GM19438 (cell line): ENCODE measurements around the gene TBC1D22A.

Source experiments
- ATAC-seq: cut with Tn5 transposase; IDR thresholded peaks from one replicate; pipeline ENCODE4 v1.9.1; 2021; ENCODE audit warnings: low read depth; ENCODE audit not compliant: unreplicated experiment

Gene TBC1D22A

GRCh38 chr22:46942799-46943785 is 180.6 kb downstream of the TBC1D22A start:
- no peak for ATAC-seq

GRCh38 chr22:46945481-46945880 is 183.0 kb downstream of the TBC1D22A start:
- ATAC-seq: no peak

GRCh38 chr22:46946383-46946962 is 184.0 kb downstream of the TBC1D22A start:
- ATAC-seq: no peak

DNA sequence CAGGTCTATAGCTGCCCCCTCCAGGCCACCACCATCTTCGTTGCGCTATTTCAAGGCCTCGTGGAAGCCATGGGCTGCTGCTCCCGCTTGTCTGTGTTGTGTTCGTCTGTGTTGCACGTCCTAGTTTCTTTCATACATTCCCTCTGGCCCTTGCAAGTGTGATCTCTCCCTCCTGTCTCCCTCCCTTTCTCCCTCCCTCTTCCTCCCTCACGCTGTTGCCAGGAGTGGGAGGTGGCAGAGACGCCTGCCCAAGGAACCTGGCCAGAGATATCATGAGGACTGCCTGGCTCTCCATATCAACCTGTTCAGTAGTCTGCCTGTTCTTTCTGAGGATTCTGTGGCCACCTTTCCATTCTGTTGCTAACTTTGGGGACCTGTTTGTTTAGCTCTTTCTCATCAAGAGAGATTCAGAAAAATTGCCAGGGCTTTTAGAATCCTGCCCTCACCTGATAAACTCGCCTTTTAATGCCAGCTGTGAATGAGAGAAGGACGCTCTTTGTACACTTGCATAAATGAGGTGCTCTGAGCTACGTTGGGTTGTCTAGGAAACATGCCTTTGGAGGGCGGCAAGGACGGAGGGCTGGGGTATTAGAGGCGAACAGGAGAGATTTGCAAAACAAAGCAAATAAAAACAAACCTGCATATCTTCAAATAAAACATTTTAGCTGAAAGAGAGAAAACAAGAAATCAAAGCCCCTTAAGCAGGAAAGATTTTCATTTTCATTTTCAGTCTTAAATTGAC is 185.2 kb downstream of the TBC1D22A start:
- ATAC-seq: no peak

- ATAC-seq: no peak
Measured at GRCh38 chr22:46948411-46949144, 186.1 kb downstream of the TBC1D22A start.

GRCh38 chr22:46951350-46951749 is 188.9 kb downstream of the TBC1D22A start:
- ATAC-seq: no peak

DNA sequence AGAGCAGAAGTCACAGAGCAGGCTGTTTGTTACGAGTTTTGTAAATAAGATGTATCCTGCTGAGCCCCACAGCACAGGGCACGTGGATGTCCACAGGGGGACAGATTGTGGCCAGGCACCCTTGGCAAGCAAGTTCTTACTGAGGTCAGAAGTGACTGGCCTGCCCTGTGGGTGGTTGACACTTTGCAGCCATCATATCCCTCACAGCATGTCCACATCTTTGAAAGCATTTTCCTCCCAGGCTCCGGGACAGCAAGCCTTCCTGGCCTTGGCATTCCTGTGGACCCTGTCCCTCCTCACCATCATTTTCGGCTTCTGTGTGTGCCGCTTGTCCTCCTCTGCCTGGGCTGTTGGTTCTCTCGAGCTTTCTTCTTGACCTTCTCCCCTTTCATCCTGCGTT is 189.5 kb downstream of the TBC1D22A start:
- ATAC-seq: no peak

DNA sequence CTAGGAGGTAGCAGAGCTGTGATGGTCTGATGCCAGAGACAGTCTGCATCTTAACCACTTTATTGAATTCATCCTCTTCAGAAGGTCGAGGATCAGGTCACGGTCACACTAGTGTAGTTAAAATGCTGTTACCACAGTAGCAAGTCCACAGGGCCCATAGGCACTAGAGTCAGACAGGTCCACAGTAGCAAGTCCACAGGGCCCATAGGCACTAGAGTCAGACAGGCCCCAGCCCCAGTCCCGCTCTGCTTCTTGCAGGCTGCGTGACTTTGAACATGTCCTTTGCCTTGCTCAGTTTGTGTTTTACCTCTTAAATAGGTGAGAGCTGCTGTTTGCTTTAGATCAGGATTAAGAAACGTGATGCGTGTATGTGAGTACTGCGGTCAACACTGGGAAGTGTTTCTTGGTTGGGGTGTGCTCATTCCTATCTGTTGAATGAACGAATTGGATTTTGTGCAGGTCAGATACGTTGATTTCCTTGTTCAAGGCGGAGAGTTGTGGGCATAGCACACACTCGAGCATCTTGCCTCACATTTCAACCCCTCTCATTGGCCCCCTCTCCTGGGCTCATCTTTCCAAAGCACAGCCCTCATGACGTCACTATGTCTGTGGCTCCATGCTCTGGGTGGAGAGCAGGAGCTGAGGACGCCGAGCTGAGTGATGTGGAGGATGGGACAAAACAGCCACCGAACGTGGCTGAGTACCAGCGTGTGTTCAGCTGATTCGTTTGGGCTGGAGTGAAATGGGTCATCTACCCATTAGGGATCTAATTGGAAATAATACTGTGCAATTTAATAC is 191.7 kb downstream of the TBC1D22A start:
- no peak for ATAC-seq

DNA sequence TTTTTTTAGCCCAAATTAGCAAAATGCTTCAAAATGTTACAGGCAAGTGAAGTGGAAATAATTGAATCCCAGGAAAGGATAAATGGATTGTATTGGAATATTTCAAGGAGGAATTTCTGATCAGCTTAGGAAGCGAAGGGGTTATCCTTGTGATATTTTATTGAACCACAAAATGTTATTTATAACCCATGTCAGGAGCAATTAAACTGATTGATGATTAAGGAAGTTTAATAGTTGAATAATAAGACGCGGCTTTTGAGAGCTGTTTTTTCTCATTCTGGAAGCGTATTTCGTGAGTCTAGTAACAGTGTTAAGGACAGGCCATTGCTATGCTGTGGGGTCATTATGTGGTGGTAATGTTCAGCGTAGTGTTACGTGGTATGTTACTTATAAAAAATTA is 192.3 kb downstream of the TBC1D22A start:
- no peak for ATAC-seq

DNA sequence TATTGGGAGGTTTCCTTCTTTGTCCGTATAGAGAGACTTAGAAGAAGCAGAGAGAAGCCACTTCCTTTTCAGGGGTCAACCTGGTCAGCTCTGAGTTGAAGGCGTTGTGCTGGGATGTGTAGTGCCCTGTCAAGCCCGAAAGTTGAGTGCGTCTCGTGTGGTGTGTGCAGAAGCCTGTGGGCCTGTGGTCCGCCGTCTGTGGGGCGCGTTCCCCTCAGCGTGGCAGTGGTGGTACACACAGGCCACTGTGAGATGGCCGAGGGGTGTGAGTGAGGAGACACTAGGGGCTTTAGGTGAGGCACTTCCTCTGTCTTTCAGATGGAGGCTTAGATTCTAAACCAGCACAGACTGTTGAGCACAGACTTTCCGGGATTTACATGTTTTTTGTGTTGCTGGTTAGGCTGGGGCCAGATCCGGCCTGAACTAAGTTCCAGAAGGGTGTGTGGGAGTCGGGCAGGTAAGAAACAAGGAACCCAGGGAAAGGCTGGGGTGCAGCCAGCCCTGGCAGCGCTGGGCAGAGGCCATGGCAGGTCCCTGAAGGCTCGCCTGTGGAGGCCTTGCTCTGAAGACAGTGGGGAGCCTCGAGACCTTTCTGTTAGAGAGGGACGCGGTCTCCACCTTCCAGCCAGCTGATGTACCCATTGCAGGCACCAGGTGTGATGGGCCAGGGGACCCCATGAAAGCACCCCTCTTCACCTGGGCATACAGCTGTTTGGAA is 194.2 kb downstream of the TBC1D22A start:
- ATAC-seq: no peak

DNA sequence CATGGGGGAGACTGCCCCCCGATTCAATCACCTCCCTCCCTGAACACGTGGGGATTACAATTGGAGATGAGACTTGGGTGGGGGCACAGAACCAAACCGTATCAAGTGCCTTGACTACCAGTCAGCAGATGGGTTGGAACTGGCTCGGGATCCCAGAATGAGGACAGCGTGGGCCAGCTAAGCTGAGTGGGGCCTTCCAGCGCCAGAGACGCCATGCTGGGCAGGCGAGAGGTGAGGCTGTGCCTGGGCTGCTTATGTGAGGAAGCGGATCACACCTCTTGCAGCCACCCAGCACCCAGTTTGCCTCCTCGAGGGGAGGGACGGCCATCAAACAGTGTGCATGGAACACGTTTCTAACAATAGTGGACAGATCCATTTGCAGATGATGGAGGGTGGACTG is 195.1 kb downstream of the TBC1D22A start:
- ATAC-seq: no peak

DNA sequence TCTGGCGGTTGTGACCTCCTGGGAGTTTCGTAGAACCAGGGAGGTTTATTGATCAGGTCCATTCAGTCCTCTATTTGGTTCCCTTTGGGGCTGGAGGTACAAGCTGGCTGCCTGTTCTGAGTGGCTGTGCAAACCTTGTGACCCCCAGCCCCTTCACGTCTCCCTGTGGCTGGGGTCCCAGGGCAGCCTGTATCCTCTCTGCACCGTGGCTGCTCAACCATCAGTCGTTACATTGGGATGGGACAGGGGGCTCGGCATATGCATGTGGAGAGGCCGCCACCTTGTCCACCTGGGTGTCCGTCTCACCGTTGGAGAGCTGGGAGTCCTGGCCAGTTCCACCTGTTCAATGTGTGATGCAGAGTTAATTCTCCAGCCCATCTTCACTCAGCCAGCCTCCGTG is 195.7 kb downstream of the TBC1D22A start:
- no peak for ATAC-seq

- ATAC-seq: no peak
Measured at GRCh38 chr22:46958658-46959057, 196.2 kb downstream of the TBC1D22A start.

GRCh38 chr22:46959369-46959768 is 196.9 kb downstream of the TBC1D22A start:
- no peak for ATAC-seq

DNA sequence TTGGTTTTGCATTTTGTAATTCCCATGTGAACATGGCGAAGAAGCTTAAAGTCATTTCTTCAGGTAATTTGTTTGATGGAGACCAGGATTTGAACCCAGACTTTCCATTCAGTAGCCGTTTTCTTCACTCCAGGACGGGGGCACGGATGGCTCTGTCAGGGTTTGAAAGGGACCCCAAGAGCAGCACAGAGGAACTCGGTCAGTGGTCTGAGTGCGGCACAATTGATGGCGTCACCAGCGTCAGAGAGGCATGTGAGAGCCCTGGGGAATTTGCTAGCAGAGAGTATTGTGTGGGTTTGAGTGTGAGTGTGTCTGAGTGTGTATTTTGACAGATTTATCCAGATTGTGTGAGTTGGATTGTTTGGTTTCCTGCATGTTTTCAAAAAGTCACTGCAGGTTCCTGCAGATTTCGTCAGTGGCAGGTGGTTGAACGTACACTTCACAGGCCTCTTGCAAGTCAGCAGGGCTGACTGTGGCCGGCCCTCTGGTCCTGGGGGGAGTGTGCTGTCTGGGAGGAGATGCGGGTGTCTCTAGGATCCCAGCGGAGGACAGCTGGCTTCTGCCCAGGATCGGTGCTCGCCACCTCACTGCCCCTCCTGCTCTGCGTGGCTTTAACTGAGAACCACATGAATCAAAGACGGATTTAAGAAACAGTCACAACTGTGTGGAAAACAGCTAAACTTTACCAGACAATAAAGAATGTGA is 199.3 kb downstream of the TBC1D22A start:
- no peak for ATAC-seq

DNA sequence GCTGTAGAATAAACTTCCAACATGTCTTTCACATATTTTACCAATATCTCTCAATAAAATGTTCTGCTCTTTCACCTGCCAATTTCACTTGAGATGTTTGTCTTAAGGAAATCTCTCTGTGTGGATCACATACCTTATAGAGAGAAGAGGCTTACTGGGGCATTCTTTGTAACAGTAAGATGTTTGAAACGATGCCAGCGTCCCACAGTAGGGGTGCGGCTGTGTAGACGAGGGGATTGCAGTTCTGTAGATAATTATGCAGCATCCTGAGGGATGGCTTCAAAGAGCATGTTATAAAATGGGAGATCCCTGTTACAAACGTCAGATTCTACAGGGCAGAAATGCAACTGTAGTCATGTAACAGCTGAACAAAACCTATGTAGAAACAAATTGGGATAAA is 200.0 kb downstream of the TBC1D22A start:
- ATAC-seq: no peak

DNA sequence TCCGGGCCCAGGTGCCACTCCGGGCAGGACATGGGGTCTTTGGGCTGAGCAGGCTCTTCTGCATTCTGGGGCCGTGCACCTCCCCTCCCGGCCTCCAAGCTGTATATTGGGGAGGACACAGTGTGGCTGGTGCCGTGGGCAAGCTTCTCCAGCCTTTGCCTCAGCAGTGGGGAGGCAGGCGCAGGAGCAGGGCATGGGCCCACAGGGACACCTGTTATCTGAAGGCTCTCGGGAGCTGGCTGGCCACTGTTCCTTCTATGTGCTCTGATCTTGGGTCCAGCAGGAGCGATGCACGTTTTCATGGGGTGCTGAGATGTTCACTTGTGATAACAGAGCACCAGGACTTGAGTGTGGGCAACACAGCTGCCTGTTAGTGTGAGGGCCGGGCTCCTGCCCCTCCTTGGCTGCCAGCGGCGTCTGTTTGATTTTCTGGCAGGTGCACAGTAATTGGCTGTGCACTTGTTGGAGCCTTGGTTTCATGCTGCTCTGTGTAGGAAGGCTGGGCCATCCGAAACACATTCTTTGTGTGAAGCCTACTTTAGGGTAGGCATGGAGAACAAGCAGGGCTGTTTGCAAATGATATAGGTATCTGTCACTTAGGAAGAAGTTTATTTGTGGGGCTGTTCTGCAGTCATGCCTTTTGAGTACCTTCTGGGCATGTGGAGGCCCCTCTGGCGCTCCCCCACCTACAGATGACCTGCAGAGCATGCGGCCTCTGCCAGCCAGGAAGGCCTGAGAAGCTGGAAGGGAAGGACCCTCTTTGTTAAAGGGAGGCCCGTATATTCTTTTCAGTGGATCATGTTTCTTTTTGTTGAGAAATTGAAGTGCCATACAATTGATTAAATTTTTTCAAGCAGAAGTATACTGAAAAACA is 201.5 kb downstream of the TBC1D22A start:
- no peak for ATAC-seq
